K562 (cell line): ENCODE data around the gene STIM1. TPM values are rescaled to one million over a fixed set of nuclear protein-coding genes. Genes with fewer than 3 reads are reported as not detected.
A peak's percentile ranks its signal among the peaks of the same experiment; 100 is the strongest.

Experiments
- C11orf30 ChIP-seq: fragments of 450-650 bp; IDR thresholded peaks from 2 replicates; pipeline ENCODE4 v1.6.1; 2016; ENCODE audit warnings: low read depth, mild to moderate bottlenecking
- CBX3 ChIP-seq, 2 experiments: IDR thresholded peaks; 1 replicate in 1 of 2; 2 replicates in 1 of 2; pipeline ENCODE4 v1.6.1; 2012; ENCODE audit warnings: inconsistent platforms in 2 of 2, low read length in 2 of 2, borderline replicate concordance in 1 of 2, control low read depth in 1 of 2
- CHD2 ChIP-seq: IDR thresholded peaks from 2 replicates; pipeline ENCODE4 v1.6.1; 2011; ENCODE audit warnings: low read depth, low read length
- EGR1 ChIP-seq: fragments of 450-650 bp; conservative IDR thresholded peaks from 2 replicates; pipeline ENCODE4 v1.6.1; 2017; ENCODE audit warnings: mild to moderate bottlenecking
- HDAC1 ChIP-seq, 2 experiments: fragments of 450-650 bp; IDR thresholded peaks; 2 replicates each; pipeline ENCODE4 v1.6.1; 2016 to 2017; ENCODE audit warnings: inconsistent platforms in 1 of 2, mild to moderate bottlenecking in 1 of 2, moderate library complexity in 1 of 2
- HDAC2 ChIP-seq: fragments of 450-650 bp; IDR thresholded peaks from 2 replicates; pipeline ENCODE4 v1.6.1; 2016; ENCODE audit warnings: mild to moderate bottlenecking
- HIVEP1 ChIP-seq: fragments of 250-450 bp; sonication (Bioruptor Pico); IDR thresholded peaks from 2 replicates; pipeline ENCODE4 v1.4.0; 2020; ENCODE audit warnings: mild to moderate bottlenecking
- HMG20B ChIP-seq: fragments of 250-450 bp; sonication (Bioruptor Pico); IDR thresholded peaks from 2 replicates; pipeline ENCODE4 v1.5.0; 2021; ENCODE audit warnings: mild to moderate bottlenecking
- KDM1A ChIP-seq, 2 experiments: fragments of 450-650 bp; IDR thresholded peaks; 2 replicates each; pipeline ENCODE4 v1.6.1; 2016; ENCODE audit warnings: mild to moderate bottlenecking in 2 of 2
- KDM5B ChIP-seq: fragments of 200-600 bp; sonication (generic); IDR thresholded peaks from 2 replicates; pipeline ENCODE4 v1.6.1; 2012; ENCODE audit warnings: low read depth, mild to moderate bottlenecking, moderate library complexity, low read length, control low read depth, inconsistent platforms; ENCODE audit not compliant: insufficient replicate concordance
- MAFK ChIP-seq: IDR thresholded peaks from 2 replicates; pipeline ENCODE4 v1.6.1; 2011; ENCODE audit warnings: low read length, improper control_type of control experiment
- POLR3A ChIP-seq: IDR thresholded peaks from 2 replicates; pipeline ENCODE4 v1.6.1; 2011; ENCODE audit warnings: borderline replicate concordance, mild to moderate bottlenecking, moderate library complexity; ENCODE audit not compliant: insufficient read length, insufficient read depth; ENCODE audit errors: extremely low read depth
- TGIF2 ChIP-seq: sonication (generic); formaldehyde crosslinking; IDR thresholded peaks from 2 replicates; pipeline ENCODE4 v1.8.1; 2022; ENCODE audit warnings: mild to moderate bottlenecking, missing genetic modification reagents, moderate library complexity
- ZFP36 ChIP-seq: fragments of 150-350 bp; IDR thresholded peaks from 2 replicates; pipeline ENCODE4 v1.6.1; 2018; ENCODE audit warnings: low read length, low read depth; ENCODE audit not compliant: partially characterized antibody
- ZNF143 ChIP-seq: sonication (generic); formaldehyde crosslinking; IDR thresholded peaks from 2 replicates; pipeline ENCODE4 v1.9.0; 2022; ENCODE audit warnings: mild to moderate bottlenecking, missing genetic modification reagents
- ZNF668 ChIP-seq: fragments of 250-450 bp; sonication (Bioruptor Pico); IDR thresholded peaks from 2 replicates; pipeline ENCODE4 v1.8.0; 2022; ENCODE audit warnings: mild to moderate bottlenecking, inconsistent platforms
- ZSCAN32 ChIP-seq: fragments of 450-650 bp; formaldehyde crosslinking; IDR thresholded peaks from 2 replicates; pipeline ENCODE4 v1.4.0; 2020; ENCODE audit warnings: mild to moderate bottlenecking, moderate library complexity
- polyA plus RNA-seq, 8 experiments: library from polyadenylated mRNA; depleted of rRNA in 4 of 8; stranded (reverse) in 5 of 8; unstranded in 3 of 8; fragments of >200 nt; fragmentation: Nextera tagmentation in 2 of 8; fragmentation: Illumina TruSeq in 1 of 8; extraction: Ambion mirVana in 2 of 8; extraction: Trizol in 1 of 8; gene quantifications; 2 replicates each; pipeline versions ENCODE4 v1.2.1 to v1.2.3, GENCODE V29; 2011 to 2014; ENCODE audit warnings: inconsistent platforms in 1 of 8, missing spikeins in 1 of 8
- total RNA-seq, 7 experiments: library from RNA; depleted of rRNA in 6 of 7; stranded (reverse); fragments of >200 nt in 6 of 7; fragmentation: Illumina TruSeq in 2 of 7; extraction: Trizol in 2 of 7; gene quantifications; 2 replicates each; pipeline versions ENCODE4 v1.2.1 to v1.2.3, GENCODE V29; 2011 to 2021; ENCODE audit warnings: low replicate concordance in 1 of 7
- TF ChIP-seq, protein P1 (sequence below): sonication (generic); formaldehyde crosslinking; IDR thresholded peaks from 2 replicates; pipeline ENCODE4 v1.8.1; 2022; ENCODE audit warnings: missing genetic modification reagents
- TF ChIP-seq, protein P2 (sequence below), 2 experiments: fragments of 450-650 bp; IDR thresholded peaks; 2 replicates each; pipeline ENCODE4 v1.6.1; 2016; ENCODE audit warnings: mild to moderate bottlenecking in 2 of 2, borderline replicate concordance in 1 of 2, low read depth in 1 of 2, moderate library complexity in 1 of 2

The STIM1 gene
- total and polyA plus RNA-seq, 9 of the 15 experiments (the other 6 are each of a cell fraction or from before 2014, with no cell fraction given): 7.7 to 50.5 (median 22.5) TPM

DNA sequence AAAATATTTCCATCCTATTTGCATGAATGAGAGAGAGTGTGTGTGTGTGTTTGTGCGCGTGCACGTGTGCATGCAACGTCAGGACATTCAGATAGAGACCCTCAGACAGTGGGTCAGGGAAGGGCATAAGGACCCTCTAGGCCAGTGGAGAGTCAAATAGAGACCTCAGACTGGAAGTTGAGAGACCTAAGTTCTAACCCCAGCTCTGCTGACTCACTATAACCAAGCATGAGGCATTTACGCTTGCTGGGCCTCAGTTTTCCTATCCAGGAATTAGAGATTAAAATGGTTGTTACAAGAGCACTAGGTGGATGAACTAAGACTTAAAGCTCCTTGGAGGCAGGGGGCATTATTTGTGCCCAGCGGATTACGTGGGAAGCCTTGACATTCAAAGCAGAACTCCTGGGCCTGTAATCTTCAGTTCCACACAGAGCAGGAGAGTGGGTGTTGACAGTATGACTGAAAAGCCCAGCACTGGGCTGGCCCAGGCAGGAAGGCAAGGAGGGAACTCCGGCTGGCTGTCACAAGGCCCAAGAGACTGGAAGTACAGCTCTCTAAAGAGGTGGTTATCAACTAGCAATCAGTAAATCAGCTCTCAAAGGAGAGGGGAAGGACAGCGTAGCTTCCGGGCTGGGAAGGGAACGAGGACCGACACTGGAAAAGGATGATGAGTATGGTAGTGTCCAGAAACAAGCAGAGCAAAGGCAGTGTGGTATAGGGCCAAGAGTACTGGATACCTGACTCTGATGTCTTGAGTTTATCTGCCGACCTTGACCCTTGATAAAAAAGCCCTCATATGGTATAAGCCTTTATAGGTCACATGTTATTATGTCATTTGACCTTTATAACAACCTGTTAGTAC, 23.9 kb upstream of the STIM1 start (continued):
- TF ChIP-seq HDAC2: peak; percentile 41; the same call in 1 of the 2 replicates
- TF ChIP-seq HMG20B (CRISPR knock-in tag): no peak
- TF ChIP-seq ZFP36: peak; percentile 2
- no peak for TF ChIP-seq CHD2
- TF ChIP-seq, protein P1, sequence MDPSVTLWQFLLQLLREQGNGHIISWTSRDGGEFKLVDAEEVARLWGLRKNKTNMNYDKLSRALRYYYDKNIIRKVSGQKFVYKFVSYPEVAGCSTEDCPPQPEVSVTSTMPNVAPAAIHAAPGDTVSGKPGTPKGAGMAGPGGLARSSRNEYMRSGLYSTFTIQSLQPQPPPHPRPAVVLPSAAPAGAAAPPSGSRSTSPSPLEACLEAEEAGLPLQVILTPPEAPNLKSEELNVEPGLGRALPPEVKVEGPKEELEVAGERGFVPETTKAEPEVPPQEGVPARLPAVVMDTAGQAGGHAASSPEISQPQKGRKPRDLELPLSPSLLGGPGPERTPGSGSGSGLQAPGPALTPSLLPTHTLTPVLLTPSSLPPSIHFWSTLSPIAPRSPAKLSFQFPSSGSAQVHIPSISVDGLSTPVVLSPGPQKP: no peak
- no peak for TF ChIP-seq ZSCAN32 (CRISPR knock-in tag)
- TF ChIP-seq KDM5B: no peak
- TF ChIP-seq C11orf30: peak; percentile 34; the same call in 1 of the 2 replicates
- TF ChIP-seq ZNF668 (CRISPR knock-in tag): no peak
- peak; percentile 52 for TF ChIP-seq EGR1
- TF ChIP-seq, protein P2, sequence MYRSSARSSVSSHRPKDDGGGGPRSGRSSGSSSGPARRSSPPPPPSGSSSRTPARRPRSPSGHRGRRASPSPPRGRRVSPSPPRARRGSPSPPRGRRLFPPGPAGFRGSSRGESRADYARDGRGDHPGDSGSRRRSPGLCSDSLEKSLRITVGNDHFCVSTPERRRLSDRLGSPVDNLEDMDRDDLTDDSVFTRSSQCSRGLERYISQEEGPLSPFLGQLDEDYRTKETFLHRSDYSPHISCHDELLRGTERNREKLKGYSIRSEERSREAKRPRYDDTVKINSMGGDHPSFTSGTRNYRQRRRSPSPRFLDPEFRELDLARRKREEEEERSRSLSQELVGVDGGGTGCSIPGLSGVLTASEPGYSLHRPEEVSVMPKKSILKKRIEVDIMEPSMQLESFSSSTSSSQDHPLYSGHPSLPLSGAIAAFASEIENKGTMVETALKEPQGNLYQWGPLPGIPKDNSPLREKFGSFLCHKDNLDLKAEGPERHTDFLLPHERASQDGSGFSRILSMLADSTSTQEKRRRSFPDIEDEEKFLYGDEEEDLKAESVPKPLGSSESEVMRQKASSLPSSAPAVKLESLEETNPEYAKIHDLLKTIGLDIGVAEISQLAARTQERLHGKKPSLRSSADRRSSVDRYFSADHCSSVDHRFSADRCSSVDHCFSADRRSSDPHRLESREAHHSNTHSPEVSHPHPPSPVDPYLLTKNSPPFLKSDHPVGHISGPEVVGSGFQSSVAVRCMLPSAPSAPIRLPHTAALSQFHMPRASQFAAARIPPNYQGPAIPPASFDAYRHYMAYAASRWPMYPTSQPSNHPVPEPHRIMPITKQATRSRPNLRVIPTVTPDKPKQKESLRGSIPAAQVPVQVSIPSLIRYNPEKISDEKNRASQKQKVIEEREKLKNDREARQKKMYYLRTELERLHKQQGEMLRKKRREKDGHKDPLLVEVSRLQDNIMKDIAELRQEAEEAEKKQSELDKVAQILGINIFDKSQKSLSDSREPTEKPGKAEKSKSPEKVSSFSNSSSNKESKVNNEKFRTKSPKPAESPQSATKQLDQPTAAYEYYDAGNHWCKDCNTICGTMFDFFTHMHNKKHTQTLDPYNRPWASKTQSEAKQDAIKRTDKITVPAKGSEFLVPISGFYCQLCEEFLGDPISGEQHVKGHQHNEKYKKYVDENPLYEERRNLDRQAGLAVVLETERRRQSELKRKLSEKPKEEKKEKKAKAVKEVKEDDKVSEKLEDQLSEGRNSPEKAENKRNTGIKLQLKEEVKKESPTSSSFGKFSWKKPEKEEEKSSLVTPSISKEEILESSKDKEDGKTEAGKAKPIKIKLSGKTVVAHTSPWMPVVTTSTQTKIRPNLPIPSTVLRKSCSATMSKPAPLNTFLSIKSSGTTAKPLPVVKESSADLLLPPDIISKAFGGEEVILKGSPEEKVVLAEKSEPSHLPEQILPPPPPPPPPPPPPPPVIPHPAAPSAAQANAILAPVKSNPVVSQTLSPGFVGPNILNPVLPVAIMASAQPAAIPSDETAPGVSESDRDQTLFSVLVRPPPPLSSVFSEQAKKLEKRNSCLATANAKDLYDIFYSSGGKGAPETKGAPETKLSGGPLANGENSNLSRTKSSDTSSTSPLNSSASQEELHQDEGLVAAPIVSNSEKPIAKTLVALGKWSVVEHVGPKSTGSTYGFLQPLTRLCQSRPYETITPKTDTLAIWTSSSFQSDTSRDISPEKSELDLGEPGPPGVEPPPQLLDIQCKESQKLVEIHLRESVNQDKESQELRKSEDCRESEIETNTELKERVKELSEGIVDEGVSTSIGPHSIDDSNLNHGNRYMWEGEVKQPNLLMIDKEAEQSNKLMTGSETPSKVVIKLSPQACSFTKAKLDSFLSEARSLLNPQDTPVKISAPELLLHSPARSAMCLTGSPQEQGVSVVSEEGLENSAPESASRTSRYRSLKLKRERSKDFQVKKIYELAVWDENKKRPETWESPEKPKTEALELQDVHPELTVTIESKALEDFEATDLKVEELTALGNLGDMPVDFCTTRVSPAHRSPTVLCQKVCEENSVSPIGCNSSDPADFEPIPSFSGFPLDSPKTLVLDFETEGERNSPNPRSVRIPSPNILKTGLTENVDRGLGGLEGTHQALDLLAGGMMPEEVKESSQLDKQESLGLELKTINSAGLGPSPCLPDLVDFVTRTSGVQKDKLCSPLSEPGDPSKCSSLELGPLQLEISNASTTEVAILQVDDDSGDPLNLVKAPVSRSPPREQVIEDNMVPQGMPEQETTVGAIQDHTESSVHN (IDR thresholded peaks at IDR 0.05; ENCODE audit: borderline replicate concordance in 1 of 2, low read depth in 1 of 2): 0 out of 4 replicates have a peak, but pooled peaks of 1 of the 2 experiments have one; percentile 21
- TF ChIP-seq TGIF2: no peak
- peak in 1 of 2 experiments; percentile 58; a peak in 1 of 3 replicates for TF ChIP-seq CBX3 (IDR thresholded peaks at IDR 0.05; ENCODE audit: borderline replicate concordance in 1 of 2, low read length in 2 of 2)
- TF ChIP-seq HIVEP1 (CRISPR knock-in tag): 0 out of 2 replicates have a peak, but pooled peaks have one; percentile 12
- TF ChIP-seq POLR3A: no peak
- 0 out of 2 replicates have a peak, but pooled peaks have one; percentile 3 for TF ChIP-seq MAFK
- no peak for TF ChIP-seq ZNF143 (CRISPR knock-in tag)
- TF ChIP-seq HDAC1 (IDR thresholded peaks at IDR 0.05): peak in 1 of 2 experiments; percentile 63; a peak in 2 of 4 replicates
- peak; percentile 36 to 59; a peak in 2 of 4 replicates for TF ChIP-seq KDM1A (IDR thresholded peaks at IDR 0.05)
